Measurements from ENCODE around the gene CALHM1. TPM values are rescaled to one million over a fixed set of nuclear protein-coding genes. Genes with fewer than 3 reads are reported as not detected.
"Not testable (repeated sequence)": the region's sequence is repeated elsewhere in the genome, so short reads cannot be mapped to it uniquely, and the experiment has no call there.

The CALHM1 gene
- total RNA-seq, 1 donor from 2014 or later, result not detected

DNA sequence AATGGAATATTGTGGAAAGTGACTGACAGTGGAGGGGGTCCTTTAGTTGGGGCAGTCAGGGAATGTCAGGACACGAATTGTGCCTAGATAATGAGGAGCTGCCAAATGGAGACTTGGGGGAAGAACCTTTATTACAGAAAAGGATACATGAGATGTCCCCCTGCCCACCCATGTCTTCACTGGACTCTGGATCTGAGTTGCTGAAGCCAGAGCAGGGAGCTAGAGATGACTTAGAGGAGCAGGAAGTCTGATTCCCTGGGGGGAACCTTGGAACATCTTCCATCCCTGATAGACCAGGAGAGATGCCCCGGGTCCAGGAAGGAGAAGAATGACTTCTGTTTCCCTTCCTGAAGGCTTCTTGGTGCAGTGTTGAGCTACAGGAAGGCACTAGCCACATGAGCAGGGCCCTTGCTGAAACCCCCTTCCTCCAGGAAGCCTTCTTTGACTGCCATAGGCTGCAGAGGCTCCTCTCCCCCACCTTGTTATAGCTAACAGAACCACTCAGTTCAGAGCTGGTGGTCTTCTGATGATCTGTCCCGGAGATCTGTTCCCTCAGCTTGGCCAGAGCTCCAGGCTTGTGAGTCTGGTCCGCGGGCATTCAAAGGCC, 34.1 kb upstream of the CALHM1 start:
- TF ChIP-seq, protein P1, sequence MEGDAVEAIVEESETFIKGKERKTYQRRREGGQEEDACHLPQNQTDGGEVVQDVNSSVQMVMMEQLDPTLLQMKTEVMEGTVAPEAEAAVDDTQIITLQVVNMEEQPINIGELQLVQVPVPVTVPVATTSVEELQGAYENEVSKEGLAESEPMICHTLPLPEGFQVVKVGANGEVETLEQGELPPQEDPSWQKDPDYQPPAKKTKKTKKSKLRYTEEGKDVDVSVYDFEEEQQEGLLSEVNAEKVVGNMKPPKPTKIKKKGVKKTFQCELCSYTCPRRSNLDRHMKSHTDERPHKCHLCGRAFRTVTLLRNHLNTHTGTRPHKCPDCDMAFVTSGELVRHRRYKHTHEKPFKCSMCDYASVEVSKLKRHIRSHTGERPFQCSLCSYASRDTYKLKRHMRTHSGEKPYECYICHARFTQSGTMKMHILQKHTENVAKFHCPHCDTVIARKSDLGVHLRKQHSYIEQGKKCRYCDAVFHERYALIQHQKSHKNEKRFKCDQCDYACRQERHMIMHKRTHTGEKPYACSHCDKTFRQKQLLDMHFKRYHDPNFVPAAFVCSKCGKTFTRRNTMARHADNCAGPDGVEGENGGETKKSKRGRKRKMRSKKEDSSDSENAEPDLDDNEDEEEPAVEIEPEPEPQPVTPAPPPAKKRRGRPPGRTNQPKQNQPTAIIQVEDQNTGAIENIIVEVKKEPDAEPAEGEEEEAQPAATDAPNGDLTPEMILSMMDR (IDR thresholded peaks at IDR 0.05), result no peak
- no peaks in the 10 kb centered on the region for H3K9me3 Mint-ChIP-seq (ENCODE audit: low read depth)
- peaks cover 36% of the 10 kb centered on the region for H3K4me1 Mint-ChIP-seq (ENCODE audit: low read depth)
- no peak for DNase-seq (ENCODE audit: low spot score)
- H3K36me3 Mint-ChIP-seq (ENCODE audit: low read depth), result peaks cover 2% of the 10 kb centered on the region
- peaks cover 26% of the 10 kb centered on the region for H3K27me3 Mint-ChIP-seq (ENCODE audit: low read depth)
- peak overlapping the region; percentile 72 for H3K4me3 Mint-ChIP-seq (ENCODE audit: unreplicated experiment)
- no peak overlapping the region for H3K27ac Mint-ChIP-seq (ENCODE audit: unreplicated experiment)

DNA sequence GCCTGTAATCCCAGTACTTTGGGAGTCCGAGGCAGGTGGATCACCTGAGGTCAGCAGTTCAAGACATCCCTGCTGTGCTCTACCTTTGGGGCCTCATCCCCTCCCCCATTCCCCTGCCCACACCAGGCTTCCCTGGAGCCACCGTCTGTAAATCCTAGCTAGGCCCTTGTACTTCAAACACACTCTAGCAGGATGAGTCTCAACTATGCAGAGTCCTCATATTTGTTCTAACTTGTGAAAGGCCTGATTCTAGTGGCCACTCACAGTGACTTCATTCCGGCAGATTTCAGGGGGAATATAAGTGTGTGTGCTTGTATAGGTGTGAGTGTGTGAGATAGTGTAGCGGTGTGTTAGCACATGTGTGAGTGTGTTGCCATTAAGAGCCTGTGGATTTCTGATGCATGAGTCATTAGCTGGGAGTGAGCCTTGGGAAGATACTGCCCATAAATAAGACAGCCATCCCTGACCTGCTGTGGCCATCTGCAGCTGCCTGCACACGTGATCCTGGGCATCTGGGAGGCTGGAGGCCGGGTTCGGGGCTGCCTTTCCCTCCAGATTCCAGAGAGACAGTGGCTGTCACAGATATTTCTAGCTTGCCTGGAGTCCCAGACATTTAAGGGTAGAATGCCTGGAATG, 33.1 kb upstream of the CALHM1 start:
- H3K36me3 Mint-ChIP-seq (ENCODE audit: low read depth), result no peaks in the 10 kb centered on the region
- H3K27me3 Mint-ChIP-seq (ENCODE audit: low read depth), result peaks cover 17% of the 10 kb centered on the region
- no peaks in the 10 kb centered on the region for H3K9me3 Mint-ChIP-seq (ENCODE audit: low read depth)
- TF ChIP-seq, protein P1 (IDR thresholded peaks at IDR 0.05), result peak; percentile 8
- peak overlapping the region; percentile 8 for H3K4me3 Mint-ChIP-seq (ENCODE audit: unreplicated experiment)
- H3K27ac Mint-ChIP-seq (ENCODE audit: unreplicated experiment), result peak overlapping the region; percentile 82
- DNase-seq (ENCODE audit: low spot score), result peak; percentile 53
- H3K4me1 Mint-ChIP-seq (ENCODE audit: low read depth), result peaks cover 36% of the 10 kb centered on the region

DNA sequence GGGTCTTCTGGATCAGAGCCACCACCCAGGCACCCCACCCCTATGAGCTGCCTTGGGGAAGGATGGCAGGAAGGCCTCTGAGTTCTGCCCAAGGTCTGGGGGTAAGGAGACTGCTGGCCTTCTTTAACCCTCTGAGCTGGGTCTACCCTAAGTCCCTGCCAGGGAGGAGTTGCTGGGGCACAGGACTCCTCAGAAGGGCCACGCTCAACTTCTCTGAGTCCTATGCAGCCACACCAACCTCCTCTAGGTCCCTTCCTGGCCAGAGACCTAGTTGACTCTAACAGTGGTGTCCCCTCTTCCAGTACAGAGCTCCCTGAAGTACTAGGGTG, 32.2 kb upstream of the CALHM1 start:
- no peak overlapping the region for H3K27ac Mint-ChIP-seq (ENCODE audit: unreplicated experiment)
- no peaks in the 10 kb centered on the region for H3K36me3 Mint-ChIP-seq (ENCODE audit: low read depth)
- DNase-seq (ENCODE audit: low spot score), result no peak
- no peaks in the 10 kb centered on the region for H3K9me3 Mint-ChIP-seq (ENCODE audit: low read depth)
- no peak overlapping the region for H3K4me3 Mint-ChIP-seq (ENCODE audit: unreplicated experiment)
- H3K27me3 Mint-ChIP-seq (ENCODE audit: low read depth), result peaks cover 13% of the 10 kb centered on the region
- TF ChIP-seq, protein P1 (IDR thresholded peaks at IDR 0.05), result no peak
- H3K4me1 Mint-ChIP-seq (ENCODE audit: low read depth), result peaks cover 36% of the 10 kb centered on the region

DNA sequence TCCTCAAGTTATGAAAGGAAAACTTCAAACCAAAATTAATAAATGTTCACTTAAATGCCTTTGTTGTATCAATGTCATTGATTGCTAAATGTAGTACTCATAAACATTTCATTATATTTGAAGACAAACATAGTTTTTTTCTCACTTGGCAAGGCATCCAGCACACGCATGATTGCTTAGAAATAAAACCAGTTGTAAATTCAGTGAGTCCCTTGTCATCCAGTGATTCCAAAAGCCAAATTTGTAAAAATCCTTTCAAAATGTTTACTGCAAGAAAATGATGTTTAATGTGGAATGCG, 28.7 kb upstream of the CALHM1 start:
- H3K27me3 Mint-ChIP-seq (ENCODE audit: low read depth), result peaks cover 1% of the 10 kb centered on the region
- TF ChIP-seq, protein P1 (IDR thresholded peaks at IDR 0.05), result no peak
- no peaks in the 10 kb centered on the region for H3K36me3 Mint-ChIP-seq (ENCODE audit: low read depth)
- no peak overlapping the region for H3K27ac Mint-ChIP-seq (ENCODE audit: unreplicated experiment)
- no peak for DNase-seq (ENCODE audit: low spot score)
- H3K9me3 Mint-ChIP-seq (ENCODE audit: low read depth), result no peaks in the 10 kb centered on the region
- H3K4me3 Mint-ChIP-seq (ENCODE audit: unreplicated experiment), result no peak overlapping the region
- H3K4me1 Mint-ChIP-seq (ENCODE audit: low read depth), result peaks cover 18% of the 10 kb centered on the region

DNA sequence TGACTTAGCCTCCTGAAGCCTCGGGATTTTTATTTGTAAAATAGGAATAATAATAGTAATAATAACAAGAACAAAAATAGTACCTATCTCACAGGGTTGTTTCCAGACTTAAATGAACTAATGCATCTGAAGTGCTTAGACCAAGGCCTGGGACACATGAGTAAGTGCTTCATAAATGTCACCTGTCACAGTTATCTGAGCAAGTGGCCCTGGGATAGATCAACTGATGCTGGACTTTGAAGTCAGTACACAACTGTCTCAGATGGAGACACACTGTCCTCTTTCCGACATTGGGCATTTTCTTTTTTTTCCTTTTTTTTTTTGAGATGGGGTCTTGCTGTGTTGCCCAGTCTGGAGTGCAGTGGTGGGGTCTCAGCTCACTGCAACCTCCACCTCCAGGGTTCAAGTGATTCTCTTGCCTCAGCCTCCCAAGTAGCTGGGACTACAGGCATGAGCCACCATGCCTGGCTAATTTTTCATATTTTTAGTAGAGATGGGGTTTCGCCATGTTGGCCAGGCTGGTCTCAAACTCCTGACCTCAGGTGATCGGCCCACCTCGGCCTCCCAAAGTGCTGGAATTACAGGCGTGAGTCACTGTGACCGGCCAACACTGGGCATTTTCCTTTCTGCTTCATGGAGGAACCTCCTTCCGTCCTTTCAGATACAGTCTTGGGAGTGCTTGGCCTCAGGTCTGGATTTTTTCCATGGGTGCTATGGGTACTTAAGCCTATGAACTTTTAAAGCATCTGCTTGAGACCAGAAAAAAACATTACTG, 28.1 kb upstream of the CALHM1 start:
- not testable (repeated sequence) for H3K27ac Mint-ChIP-seq (ENCODE audit: unreplicated experiment); H3K27me3 Mint-ChIP-seq (ENCODE audit: low read depth); H3K4me3 Mint-ChIP-seq (ENCODE audit: unreplicated experiment); H3K36me3 Mint-ChIP-seq (ENCODE audit: low read depth); H3K9me3 Mint-ChIP-seq (ENCODE audit: low read depth); DNase-seq (ENCODE audit: low spot score)
- peaks cover 15% of the 10 kb centered on the region for H3K4me1 Mint-ChIP-seq (ENCODE audit: low read depth)

Data from chondrocyte (in vitro differentiated cells).